Measurements from ENCODE around the gene MRM2. TPM values are rescaled to one million over a fixed set of nuclear protein-coding genes. Genes with fewer than 3 reads are reported as not detected.

Gene MRM2
- total and polyA plus RNA-seq, 10 of the 15 experiments (the other 5 are each of a cell fraction or from before 2014, with no cell fraction given) = 43.2 to 128 (median 71.4) TPM

DNA sequence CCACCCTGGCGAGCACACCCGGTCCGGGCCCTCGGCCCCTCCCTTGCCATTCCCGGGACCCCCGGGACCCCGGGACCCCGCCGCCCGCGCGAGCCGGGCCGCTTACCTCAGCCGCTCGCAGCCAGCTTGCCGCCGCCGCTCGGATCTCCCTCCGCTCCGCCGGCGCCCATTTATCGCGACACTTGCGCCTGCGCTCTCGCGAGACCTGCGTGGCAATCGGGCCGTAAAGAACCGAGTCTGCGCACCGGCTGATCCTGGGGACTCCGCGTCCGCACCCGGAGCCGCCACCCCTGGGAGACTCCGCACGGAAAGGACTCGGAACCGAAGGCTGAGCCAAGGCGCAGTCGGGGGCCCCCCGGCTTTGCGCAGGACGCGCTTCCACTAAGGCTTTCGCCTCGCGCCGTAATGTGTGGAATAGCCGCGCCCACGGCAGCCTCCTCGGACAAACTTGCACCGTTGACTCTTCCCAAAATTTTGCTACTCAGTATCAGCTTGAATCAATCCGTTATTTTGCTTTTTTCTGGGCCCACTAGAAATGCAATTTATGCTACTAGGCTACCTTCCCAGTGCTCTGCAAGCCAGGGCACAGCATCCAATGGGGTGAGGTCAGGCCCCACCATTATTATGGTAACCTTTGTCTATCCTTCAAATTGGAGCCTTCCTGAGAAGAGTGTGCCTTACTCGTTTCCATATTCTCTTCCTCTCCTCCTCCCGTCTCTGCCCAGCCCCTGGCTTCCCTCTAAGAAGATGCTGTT, 9.1 kb downstream of the MRM2 start, which contains the start of gene MAD1L1 (continued):
- TF ChIP-seq MXI1 (IDR thresholded peaks at IDR 0.05; ENCODE audit: low read depth, low read length) = peak; percentile 43; the same call in 1 of the 2 replicates
- peak; percentile 56; the same call in 1 of the 2 replicates for TF ChIP-seq SMARCA5 (IDR thresholded peaks at IDR 0.05)
- no peak for TF ChIP-seq KDM1A (IDR thresholded peaks at IDR 0.05; ENCODE audit: borderline replicate concordance)
- TF ChIP-seq ZBTB40 (IDR thresholded peaks at IDR 0.05; ENCODE audit: borderline replicate concordance) = peak; percentile 92
- TF ChIP-seq KLF5 (IDR thresholded peaks at IDR 0.05; ENCODE audit: partially characterized antibody) = no peak
- no peak for TF ChIP-seq CEBPZ (IDR thresholded peaks at IDR 0.05; ENCODE audit: low read depth, low read length)
- no peak for TF ChIP-seq NFXL1 (IDR thresholded peaks at IDR 0.05; ENCODE audit: borderline replicate concordance)
- TF ChIP-seq RUNX3 (IDR thresholded peaks at IDR 0.05; ENCODE audit: low read length) = no peak; the same call in 1 of the 2 replicates
- TF ChIP-seq LARP7 (IDR thresholded peaks at IDR 0.05) = peak; percentile 90
- TF ChIP-seq, protein P1, sequence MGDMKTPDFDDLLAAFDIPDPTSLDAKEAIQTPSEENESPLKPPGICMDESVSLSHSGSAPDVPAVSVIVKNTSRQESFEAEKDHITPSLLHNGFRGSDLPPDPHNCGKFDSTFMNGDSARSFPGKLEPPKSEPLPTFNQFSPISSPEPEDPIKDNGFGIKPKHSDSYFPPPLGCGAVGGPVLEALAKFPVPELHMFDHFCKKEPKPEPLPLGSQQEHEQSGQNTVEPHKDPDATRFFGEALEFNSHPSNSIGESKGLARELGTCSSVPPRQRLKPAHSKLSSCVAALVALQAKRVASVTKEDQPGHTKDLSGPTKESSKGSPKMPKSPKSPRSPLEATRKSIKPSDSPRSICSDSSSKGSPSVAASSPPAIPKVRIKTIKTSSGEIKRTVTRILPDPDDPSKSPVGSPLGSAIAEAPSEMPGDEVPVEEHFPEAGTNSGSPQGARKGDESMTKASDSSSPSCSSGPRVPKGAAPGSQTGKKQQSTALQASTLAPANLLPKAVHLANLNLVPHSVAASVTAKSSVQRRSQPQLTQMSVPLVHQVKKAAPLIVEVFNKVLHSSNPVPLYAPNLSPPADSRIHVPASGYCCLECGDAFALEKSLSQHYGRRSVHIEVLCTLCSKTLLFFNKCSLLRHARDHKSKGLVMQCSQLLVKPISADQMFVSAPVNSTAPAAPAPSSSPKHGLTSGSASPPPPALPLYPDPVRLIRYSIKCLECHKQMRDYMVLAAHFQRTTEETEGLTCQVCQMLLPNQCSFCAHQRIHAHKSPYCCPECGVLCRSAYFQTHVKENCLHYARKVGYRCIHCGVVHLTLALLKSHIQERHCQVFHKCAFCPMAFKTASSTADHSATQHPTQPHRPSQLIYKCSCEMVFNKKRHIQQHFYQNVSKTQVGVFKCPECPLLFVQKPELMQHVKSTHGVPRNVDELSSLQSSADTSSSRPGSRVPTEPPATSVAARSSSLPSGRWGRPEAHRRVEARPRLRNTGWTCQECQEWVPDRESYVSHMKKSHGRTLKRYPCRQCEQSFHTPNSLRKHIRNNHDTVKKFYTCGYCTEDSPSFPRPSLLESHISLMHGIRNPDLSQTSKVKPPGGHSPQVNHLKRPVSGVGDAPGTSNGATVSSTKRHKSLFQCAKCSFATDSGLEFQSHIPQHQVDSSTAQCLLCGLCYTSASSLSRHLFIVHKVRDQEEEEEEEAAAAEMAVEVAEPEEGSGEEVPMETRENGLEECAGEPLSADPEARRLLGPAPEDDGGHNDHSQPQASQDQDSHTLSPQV (IDR thresholded peaks at IDR 0.05) = no peak
- 0 out of 2 replicates have a peak, but pooled peaks have one; percentile 22 for TF ChIP-seq TCF3 (IDR thresholded peaks at IDR 0.05; ENCODE audit: borderline replicate concordance, insufficient read depth, low read depth, low read length)
- no peak for TF ChIP-seq RAD51 (IDR thresholded peaks at IDR 0.05)
- TF ChIP-seq IRF4 (IDR thresholded peaks at IDR 0.05; ENCODE audit: low read depth, low read length) = no peak
- peak; percentile 58; the same call in 1 of the 2 replicates for TF ChIP-seq CREM (IDR thresholded peaks at IDR 0.05; ENCODE audit: low read depth)
- peak; percentile 95 for TF ChIP-seq RB1 (IDR thresholded peaks at IDR 0.05; ENCODE audit: borderline replicate concordance)
- TF ChIP-seq SMAD5 (IDR thresholded peaks at IDR 0.05; ENCODE audit: low read depth) = peak; percentile 25; the same call in 1 of the 2 replicates
- peak; percentile 37; the same call in 1 of the 2 replicates for TF ChIP-seq POLR2AphosphoS5 (IDR thresholded peaks at IDR 0.05; ENCODE audit: low read length)
- peak; percentile 82 for TF ChIP-seq BACH1 (IDR thresholded peaks at IDR 0.05; ENCODE audit: borderline replicate concordance)
- no peak for TF ChIP-seq NFYA (IDR thresholded peaks at IDR 0.05; ENCODE audit: borderline replicate concordance, low read depth, low read length)
- TF ChIP-seq ESRRA (IDR thresholded peaks at IDR 0.05; ENCODE audit: low read length) = no peak
